H9 (cell line): Measurements from ENCODE around the gene FUT1. TPM values are rescaled to one million over a fixed set of nuclear protein-coding genes. Genes with fewer than 3 reads are reported as not detected.

Source experiments
- DNase-seq: peaks from one replicate; pipeline ENCODE4 v3.0.0-alpha.2; 2017
- H2AFZ ChIP-seq: one replicate; pipeline ENCODE4 v1.6.1; 2013; ENCODE audit warnings: mild to moderate bottlenecking, low read length, control low read depth, moderate library complexity
- H2AK5ac ChIP-seq: 2 replicates; pipeline ENCODE4 v1.6.1; 2013; ENCODE audit warnings: low read length, control low read depth, mixed read lengths; ENCODE audit not compliant: insufficient read length
- H2BK120ac ChIP-seq: one replicate; pipeline ENCODE4 v1.6.1; 2013; ENCODE audit warnings: low read depth, mild to moderate bottlenecking, low read length, control low read depth, inconsistent platforms; ENCODE audit not compliant: poor library complexity, severe bottlenecking
- H2BK12ac ChIP-seq: 2 replicates; pipeline ENCODE4 v1.6.1; 2013; ENCODE audit warnings: low read length, control low read depth, mixed read lengths, low read depth; ENCODE audit not compliant: insufficient read length
- H2BK15ac ChIP-seq: 2 replicates; pipeline ENCODE4 v1.6.1; 2013; ENCODE audit warnings: low read depth, low read length, control low read depth
- H2BK20ac ChIP-seq: one replicate; pipeline ENCODE4 v1.6.1; 2013; ENCODE audit warnings: low read depth, mild to moderate bottlenecking, low read length, control low read depth, inconsistent platforms; ENCODE audit not compliant: poor library complexity, severe bottlenecking
- H2BK5ac ChIP-seq: 2 replicates; pipeline ENCODE4 v1.6.1; 2013; ENCODE audit warnings: low read length, control low read depth, mixed read lengths; ENCODE audit not compliant: insufficient read length
- H3K14ac ChIP-seq: 2 replicates; pipeline ENCODE4 v1.6.1; 2013; ENCODE audit warnings: low read length, control low read depth; ENCODE audit not compliant: insufficient read depth
- H3K18ac ChIP-seq: 2 replicates; pipeline ENCODE4 v1.6.1; 2013; ENCODE audit warnings: low read depth, mild to moderate bottlenecking, mixed read lengths, low read length, control low read depth; ENCODE audit not compliant: insufficient read length
- H3K23ac ChIP-seq: 2 replicates; pipeline ENCODE4 v1.6.1; 2013; ENCODE audit warnings: low read length, control low read depth, mixed read lengths, low read depth; ENCODE audit not compliant: insufficient read length
- H3K23me2 ChIP-seq: 2 replicates; pipeline ENCODE4 v1.6.1; 2013; ENCODE audit warnings: low read depth, mild to moderate bottlenecking, mixed read lengths, low read length, control low read depth; ENCODE audit not compliant: insufficient read length, poor library complexity, severe bottlenecking
- H3K27ac ChIP-seq: 2 replicates; pipeline ENCODE4 v1.5.1; 2013; ENCODE audit warnings: low read length, control low read depth, mixed read lengths, low read depth; ENCODE audit not compliant: insufficient read length
- H3K27me3 ChIP-seq: 2 replicates; pipeline ENCODE4 v1.6.1; 2013; ENCODE audit warnings: low read length, control low read depth, inconsistent platforms; ENCODE audit not compliant: insufficient read depth
- H3K4ac ChIP-seq: 2 replicates; pipeline ENCODE4 v1.6.1; 2013; ENCODE audit warnings: low read depth, mild to moderate bottlenecking, control low read depth, inconsistent platforms, low read length, moderate library complexity
- H3K4me1 ChIP-seq: 2 replicates; pipeline ENCODE4 v1.6.1; 2013; ENCODE audit warnings: low read length, control low read depth, inconsistent platforms; ENCODE audit not compliant: insufficient read depth
- H3K4me2 ChIP-seq: 2 replicates; pipeline ENCODE4 v1.6.1; 2013; ENCODE audit warnings: low read length, control low read depth, mixed read lengths; ENCODE audit not compliant: insufficient read length, insufficient read depth
- H3K56ac ChIP-seq: 2 replicates; pipeline ENCODE4 v1.6.1; 2013; ENCODE audit warnings: low read depth, mild to moderate bottlenecking, mixed read lengths, low read length, control low read depth; ENCODE audit not compliant: insufficient read length
- H3K79me1 ChIP-seq: 2 replicates; pipeline ENCODE4 v1.6.1; 2013; ENCODE audit warnings: low read depth, mild to moderate bottlenecking, moderate library complexity, low read length, control low read depth, inconsistent platforms; ENCODE audit not compliant: insufficient read depth, poor library complexity, severe bottlenecking
- H3K79me2 ChIP-seq: 2 replicates; pipeline ENCODE4 v1.6.1; 2013; ENCODE audit warnings: low read length, control low read depth, inconsistent platforms; ENCODE audit not compliant: insufficient read depth
- H3K9ac ChIP-seq: 2 replicates; pipeline ENCODE4 v1.6.1; 2013; ENCODE audit warnings: low read length, control low read depth, mixed read lengths; ENCODE audit not compliant: insufficient read length; ENCODE audit errors: extremely low read depth
- H3K9me3 ChIP-seq: one replicate; pipeline ENCODE4 v1.6.1; 2013; ENCODE audit warnings: low read depth, low read length, inconsistent platforms; ENCODE audit not compliant: control insufficient read depth
- H3T11ph ChIP-seq: one replicate; pipeline ENCODE4 v1.6.1; 2013; ENCODE audit warnings: mild to moderate bottlenecking, low read length, control low read depth, inconsistent platforms
- H4K20me1 ChIP-seq: one replicate; pipeline ENCODE4 v1.6.1; 2013; ENCODE audit not compliant: control insufficient read depth, insufficient read length, insufficient read depth
- H4K5ac ChIP-seq: 2 replicates; pipeline ENCODE4 v1.6.1; 2013; ENCODE audit warnings: low read depth, mild to moderate bottlenecking, mixed read lengths, low read length, control low read depth; ENCODE audit not compliant: insufficient read length
- H4K8ac ChIP-seq: replicated peaks from 2 replicates; pipeline ENCODE4 v1.6.1; 2013; ENCODE audit warnings: low read length, control low read depth, mixed read lengths, low read depth; ENCODE audit not compliant: insufficient read length
- H4K91ac ChIP-seq: 2 replicates; pipeline ENCODE4 v1.6.1; 2013; ENCODE audit warnings: low read depth, mild to moderate bottlenecking, moderate library complexity, mixed read lengths, low read length, control low read depth; ENCODE audit not compliant: insufficient read length
- H3K27ac Mint-ChIP-seq, 3 experiments: 2 replicates in 2 of 3; 3 replicates in 1 of 3; pipeline ENCODE4 v1.8.0; 2020 to 2021; ENCODE audit warnings: mixed read lengths in 3 of 3, mild to moderate bottlenecking in 1 of 3, moderate library complexity in 1 of 3
- H3K27me3 Mint-ChIP-seq: 2 replicates; pipeline ENCODE4 v1.8.0; 2021; ENCODE audit warnings: low read depth, mild to moderate bottlenecking, moderate library complexity, mixed read lengths
- H3K36me3 Mint-ChIP-seq, 3 experiments: 2 replicates in 2 of 3; 3 replicates in 1 of 3; pipeline ENCODE4 v1.8.0; 2020 to 2021; ENCODE audit warnings: low read depth in 3 of 3, mixed read lengths in 3 of 3; ENCODE audit not compliant: insufficient read depth in 1 of 3
- H3K4me1 Mint-ChIP-seq, 2 experiments: 2 replicates each; pipeline ENCODE4 v1.8.0; 2020; ENCODE audit warnings: mixed read lengths in 2 of 2
- H3K4me3 Mint-ChIP-seq, 2 experiments: 2 replicates in 1 of 2; 3 replicates in 1 of 2; pipeline ENCODE4 v1.8.0; 2020 to 2021; ENCODE audit warnings: mild to moderate bottlenecking in 2 of 2, mixed read lengths in 2 of 2, moderate library complexity in 1 of 2
- H3K9me3 Mint-ChIP-seq, 2 experiments: 2 replicates in 1 of 2; 3 replicates in 1 of 2; pipeline ENCODE4 v1.8.0; 2020; ENCODE audit warnings: mild to moderate bottlenecking in 2 of 2, mixed read lengths in 2 of 2, moderate library complexity in 1 of 2
- CTCF ChIP-seq: fragments of 200-600 bp; sonication (generic); conservative IDR thresholded peaks from 3 replicates; pipeline ENCODE4 v1.8.0; 2021; ENCODE audit warnings: antibody characterized with exemption, mild to moderate bottlenecking
- WGBS: extraction: QIAGEN DNeasy Blood & Tissue Kit; methylation state at CpG from one replicate; pipeline ENCODE4 v1.1.7; 2013; ENCODE audit warnings: missing lambda C conversion rate, low lambda C conversion rate, mixed read lengths; ENCODE audit not compliant: insufficient read length; ENCODE audit errors: extremely low coverage; 5-methylcytosine and 5-hydroxymethylcytosine counted together
- total RNA-seq: library from RNA; stranded (reverse); gene quantifications from 2 replicates; pipeline ENCODE4 v1.2.1, GENCODE V29; 2021

Gene FUT1
- total RNA-seq, 1 experiment from 2014 or later, result 16.1 TPM

- no peak overlapping the region for H2BK20ac ChIP-seq
- H3K4me3 Mint-ChIP-seq, result peak overlapping the region; percentile 35 to 74; a peak in 4 of 5 replicates
- no peak overlapping the region for H3K18ac ChIP-seq
- no peaks in the 10 kb centered on the region; the same call in 1 of the 2 replicates for H3K4me1 ChIP-seq
- H4K20me1 ChIP-seq, result no peaks in the 10 kb centered on the region
- H3K9me3 Mint-ChIP-seq, result no peaks in the 10 kb centered on the region
- WGBS, result no CpG with 5 or more reads among the region's 35 CpGs
- H3K4me1 Mint-ChIP-seq, result peaks cover 32 to 58% of the 10 kb centered on the region in 2 experiments
- H2BK5ac ChIP-seq, result no peak overlapping the region
- no peaks in the 10 kb centered on the region for H3K79me2 ChIP-seq
- peaks cover 21% of the 10 kb centered on the region for H3K27me3 Mint-ChIP-seq
- H3K56ac ChIP-seq, result no peak overlapping the region
- no peak overlapping the region for H4K5ac ChIP-seq
- no peak overlapping the region for H3K14ac ChIP-seq
- DNase-seq, result peak; percentile 78
- H3K9ac ChIP-seq, result no peak overlapping the region
- H4K8ac ChIP-seq, result no peak overlapping the region
- no peak overlapping the region for H3K27ac ChIP-seq
- H3K79me1 ChIP-seq, result no peaks in the 10 kb centered on the region
- no peak overlapping the region for H2BK12ac ChIP-seq
- H2BK15ac ChIP-seq, result no peak overlapping the region
- no peak overlapping the region for H3K23ac ChIP-seq
- H3T11ph ChIP-seq, result no peak overlapping the region
- no peaks in the 10 kb centered on the region for H3K36me3 Mint-ChIP-seq
- no peak overlapping the region for H2AFZ ChIP-seq
- no peaks in the 10 kb centered on the region for H3K9me3 ChIP-seq
- peak overlapping the region; percentile 54 for H3K4me2 ChIP-seq
- no peak overlapping the region for H3K4ac ChIP-seq
- H4K91ac ChIP-seq, result no peak overlapping the region
- H3K27ac Mint-ChIP-seq, result peak overlapping the region; percentile 18 to 76 (median 18); a peak in 2 of 7 replicates
- H2BK120ac ChIP-seq, result no peak overlapping the region
- TF ChIP-seq CTCF, result no peak
- no peak overlapping the region for H2AK5ac ChIP-seq
- no peaks in the 10 kb centered on the region; the same call in 1 of the 2 replicates for H3K27me3 ChIP-seq
- peaks cover 6% of the 10 kb centered on the region for H3K23me2 ChIP-seq
Measured at GRCh38 chr19:48741129-48741999, 11.1 kb downstream of the FUT1 start.
